Measurements from ENCODE around the gene TSC2.
"Not testable (repeated sequence)": the region's sequence is repeated elsewhere in the genome, so short reads cannot be mapped to it uniquely, and the experiment has no call there.

TSC2 gene

DNA sequence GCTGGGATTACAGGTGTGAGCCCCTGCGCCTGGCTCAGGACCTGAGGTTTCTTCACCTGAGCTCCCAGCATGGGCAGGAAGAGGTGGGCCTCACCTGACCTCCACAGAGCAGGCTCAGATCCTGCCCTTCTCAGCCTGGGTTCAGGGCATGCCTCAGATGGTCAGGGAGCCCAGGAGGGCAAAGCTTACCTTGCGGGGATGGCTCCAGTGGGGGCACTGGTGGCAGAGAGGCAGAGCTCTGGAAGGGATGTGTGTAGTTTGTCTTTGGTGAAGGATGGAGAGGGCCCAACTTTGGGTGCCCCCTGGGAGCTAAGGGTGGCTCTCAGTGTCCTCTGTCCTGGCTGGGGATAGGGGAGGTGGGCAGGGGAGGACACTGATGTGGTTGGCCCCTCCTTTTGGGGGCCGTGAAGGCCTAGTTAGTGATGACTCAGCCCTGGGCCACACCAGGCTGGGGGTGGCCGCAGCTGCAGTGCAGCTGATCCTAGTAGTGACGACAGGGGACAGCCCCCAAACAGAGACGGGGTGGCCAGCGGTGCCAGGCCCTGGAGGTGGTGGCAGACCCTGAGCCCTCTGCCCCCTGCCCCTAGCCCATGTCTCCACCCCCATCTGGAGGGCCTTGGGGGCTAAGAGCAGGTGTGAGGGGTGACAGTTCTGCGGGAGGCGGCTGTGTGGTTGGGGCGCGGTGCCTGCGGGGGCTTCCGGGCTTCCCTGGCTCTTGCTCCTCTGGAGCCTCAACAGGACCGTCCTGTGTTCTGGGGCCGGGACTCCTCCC lies 15.3 kb upstream of the TSC2 start:
- H3K27ac ChIP-seq (ENCODE audit: low read depth, low read length, poor library complexity, severe bottlenecking): no peak overlapping the region
- no peaks in the 10 kb centered on the region for H3K9me3 ChIP-seq (ENCODE audit: low read length)
- H3K9me2 ChIP-seq (ENCODE audit: low read depth, low read length): no peaks in the 10 kb centered on the region
- no peaks in the 10 kb centered on the region for H4K20me1 ChIP-seq (ENCODE audit: insufficient read depth, low read length)
- H3K79me2 ChIP-seq (ENCODE audit: insufficient read depth, low read length): no peaks in the 10 kb centered on the region
- TF ChIP-seq, protein P1, sequence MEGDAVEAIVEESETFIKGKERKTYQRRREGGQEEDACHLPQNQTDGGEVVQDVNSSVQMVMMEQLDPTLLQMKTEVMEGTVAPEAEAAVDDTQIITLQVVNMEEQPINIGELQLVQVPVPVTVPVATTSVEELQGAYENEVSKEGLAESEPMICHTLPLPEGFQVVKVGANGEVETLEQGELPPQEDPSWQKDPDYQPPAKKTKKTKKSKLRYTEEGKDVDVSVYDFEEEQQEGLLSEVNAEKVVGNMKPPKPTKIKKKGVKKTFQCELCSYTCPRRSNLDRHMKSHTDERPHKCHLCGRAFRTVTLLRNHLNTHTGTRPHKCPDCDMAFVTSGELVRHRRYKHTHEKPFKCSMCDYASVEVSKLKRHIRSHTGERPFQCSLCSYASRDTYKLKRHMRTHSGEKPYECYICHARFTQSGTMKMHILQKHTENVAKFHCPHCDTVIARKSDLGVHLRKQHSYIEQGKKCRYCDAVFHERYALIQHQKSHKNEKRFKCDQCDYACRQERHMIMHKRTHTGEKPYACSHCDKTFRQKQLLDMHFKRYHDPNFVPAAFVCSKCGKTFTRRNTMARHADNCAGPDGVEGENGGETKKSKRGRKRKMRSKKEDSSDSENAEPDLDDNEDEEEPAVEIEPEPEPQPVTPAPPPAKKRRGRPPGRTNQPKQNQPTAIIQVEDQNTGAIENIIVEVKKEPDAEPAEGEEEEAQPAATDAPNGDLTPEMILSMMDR (IDR thresholded peaks at IDR 0.05; ENCODE audit: low read length): no peak
- TF ChIP-seq EZH2 (IDR thresholded peaks at IDR 0.05; ENCODE audit: borderline replicate concordance, low read length): no peak
- H2AFZ ChIP-seq (ENCODE audit: low read length): no peak overlapping the region
- H3F3A ChIP-seq (ENCODE audit: insufficient read depth, low read length): no peaks in the 10 kb centered on the region
- H3K36me3 ChIP-seq (ENCODE audit: insufficient read depth, low read length): no peaks in the 10 kb centered on the region
- H3K27me3 ChIP-seq (ENCODE audit: insufficient read depth, low read length): peaks cover 29% of the 10 kb centered on the region
- no peaks in the 10 kb centered on the region for H3K4me1 ChIP-seq (ENCODE audit: insufficient read depth, low read length, severe bottlenecking)
- no peak overlapping the region for H3K4me3 ChIP-seq (ENCODE audit: low read depth, low read length, poor library complexity, severe bottlenecking)
- H3K4me2 ChIP-seq (ENCODE audit: low read length): no peak overlapping the region
- H3K9ac ChIP-seq (ENCODE audit: low read length): no peak overlapping the region

DNA sequence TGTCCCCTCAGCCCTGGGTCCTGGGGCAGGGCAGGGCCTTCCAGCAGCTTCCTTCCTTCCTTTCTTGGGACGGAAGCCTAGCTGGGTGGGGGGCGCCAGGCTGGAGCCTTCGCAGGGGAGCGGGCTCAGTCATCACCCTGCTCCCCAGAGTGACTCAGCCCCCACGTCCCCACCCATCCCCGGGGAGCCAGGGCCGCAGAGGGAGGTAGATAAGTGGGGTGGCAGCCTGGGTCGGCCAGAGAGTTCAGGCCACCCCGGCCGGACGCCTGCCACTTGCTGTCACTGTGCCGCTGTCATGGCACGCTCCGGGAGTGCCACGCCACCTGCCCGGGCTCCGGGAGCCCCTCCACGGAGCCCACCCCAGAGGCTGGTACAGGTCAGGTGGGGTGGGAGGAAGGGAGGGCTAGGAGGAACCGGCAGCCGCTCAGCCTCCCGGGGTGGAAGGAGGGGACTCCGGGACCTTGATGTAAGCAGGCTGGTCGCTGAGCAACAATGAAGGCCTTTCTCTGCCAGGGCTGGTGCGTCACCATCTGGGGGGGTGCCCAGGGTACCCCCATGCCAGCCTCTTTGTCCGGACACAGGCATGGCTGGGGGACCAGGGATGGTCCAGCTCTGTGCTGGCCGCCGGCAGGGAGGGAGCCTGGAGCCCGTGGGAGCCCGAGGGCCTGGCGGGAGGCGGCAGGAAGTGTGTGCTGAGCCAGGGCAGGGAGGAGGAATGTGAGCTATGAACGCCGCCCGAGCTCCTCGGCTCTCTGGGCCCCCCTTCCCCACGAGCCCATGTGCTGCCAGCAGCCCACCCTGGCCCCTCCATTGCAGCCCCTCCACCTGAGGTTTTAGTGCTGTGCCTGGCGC lies 14.5 kb upstream of the TSC2 start:
- Histone ChIP-seq H2AFZ (ENCODE audit: low read length) (no peak overlapping the region), H3K4me2 (ENCODE audit: low read length) (no peak overlapping the region), H3K36me3 (ENCODE audit: insufficient read depth, low read length) (no peaks in the 10 kb centered on the region), H3K27me3 (ENCODE audit: insufficient read depth, low read length) (peaks cover 25% of the 10 kb centered on the region), H4K20me1 (ENCODE audit: insufficient read depth, low read length) (no peaks in the 10 kb centered on the region), H3K79me2 (ENCODE audit: insufficient read depth, low read length) (no peaks in the 10 kb centered on the region), H3F3A (ENCODE audit: insufficient read depth, low read length) (no peaks in the 10 kb centered on the region), H3K9me3 (ENCODE audit: low read length) (no peaks in the 10 kb centered on the region), H3K27ac (ENCODE audit: low read depth, low read length, poor library complexity, severe bottlenecking) (no peak overlapping the region), H3K4me3 (ENCODE audit: low read depth, low read length, poor library complexity, severe bottlenecking) (no peak overlapping the region), H3K9ac (ENCODE audit: low read length) (no peak overlapping the region), H3K9me2 (ENCODE audit: low read depth, low read length) (no peaks in the 10 kb centered on the region), H3K4me1 (ENCODE audit: insufficient read depth, low read length, severe bottlenecking) (no peaks in the 10 kb centered on the region)
- TF ChIP-seq, protein P1 (IDR thresholded peaks at IDR 0.05; ENCODE audit: low read length): no peak
- TF ChIP-seq EZH2 (IDR thresholded peaks at IDR 0.05; ENCODE audit: borderline replicate concordance, low read length): no peak

DNA sequence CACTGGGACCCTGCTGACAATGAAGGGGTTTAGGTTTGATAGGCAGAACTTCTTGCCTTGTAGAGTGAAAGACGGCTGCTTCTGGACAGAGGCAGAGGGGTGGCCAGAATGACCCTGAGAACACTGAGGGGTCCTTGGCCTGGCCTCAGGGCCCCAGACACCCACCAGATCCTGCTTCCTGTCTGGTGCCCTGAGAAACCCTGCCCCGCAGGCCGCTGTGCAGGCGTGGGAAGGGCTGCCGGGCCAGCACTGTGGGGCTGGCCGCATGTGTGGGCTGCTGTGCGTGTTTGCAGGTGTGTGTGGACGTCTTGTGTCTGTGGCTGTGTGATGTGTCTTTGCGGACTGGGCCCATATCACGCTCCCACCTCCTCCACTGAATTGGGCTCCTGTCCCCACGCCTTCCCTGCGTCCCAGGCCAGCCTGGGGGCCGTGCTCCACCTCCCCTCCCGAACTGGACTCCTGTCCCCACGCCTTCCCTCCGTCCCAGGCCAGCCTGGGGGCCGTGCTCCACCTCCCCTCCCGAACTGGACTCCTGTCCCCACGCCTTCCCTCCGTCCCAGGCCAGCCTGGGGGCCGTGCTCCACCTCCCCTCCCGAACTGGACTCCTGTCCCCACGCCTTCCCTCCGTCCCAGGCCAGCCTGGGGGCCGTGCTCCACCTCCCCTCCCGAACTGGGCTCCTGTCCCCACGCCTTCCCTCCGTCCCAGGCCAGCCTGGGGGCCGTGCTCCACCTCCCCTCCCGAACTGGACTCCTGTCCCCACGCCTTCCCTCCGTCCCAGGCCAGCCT lies 13.7 kb upstream of the TSC2 start:
- not testable (repeated sequence) for H3K27ac ChIP-seq (ENCODE audit: low read depth, low read length, poor library complexity, severe bottlenecking); H3K36me3 ChIP-seq (ENCODE audit: insufficient read depth, low read length); H3K9me2 ChIP-seq (ENCODE audit: low read depth, low read length); H4K20me1 ChIP-seq (ENCODE audit: insufficient read depth, low read length); H3K79me2 ChIP-seq (ENCODE audit: insufficient read depth, low read length); H3K4me2 ChIP-seq (ENCODE audit: low read length); H3K9me3 ChIP-seq (ENCODE audit: low read length); H3K4me3 ChIP-seq (ENCODE audit: low read depth, low read length, poor library complexity, severe bottlenecking); H3K9ac ChIP-seq (ENCODE audit: low read length); H3F3A ChIP-seq (ENCODE audit: insufficient read depth, low read length); H3K4me1 ChIP-seq (ENCODE audit: insufficient read depth, low read length, severe bottlenecking); H2AFZ ChIP-seq (ENCODE audit: low read length)
- peaks cover 23% of the 10 kb centered on the region for H3K27me3 ChIP-seq (ENCODE audit: insufficient read depth, low read length)
